B cell (primary cell): ENCODE data around the gene UBE2R2. TPM values are rescaled to one million over a fixed set of nuclear protein-coding genes. Genes with fewer than 3 reads are reported as not detected.

Experiments
- ATAC-seq: fragments of 200-7000 bp; cut with Tn5 transposase; one replicate; pipeline ENCODE4 v1.10.0; 2021; ENCODE audit warnings: low read depth, mild to moderate bottlenecking, moderate number of reproducible peaks, moderate library complexity
- CTCF ChIA-PET: fragments of 350-600 bp; sonication (Branson Sonifier 250); formaldehyde crosslinking; loops from one replicate; lab custom pipeline; 2021; ENCODE audit warnings: antibody characterized with exemption, inconsistent platforms; lab: Charles Lee
- POLR2A ChIA-PET: fragments of 350-600 bp; sonication (Branson Sonifier 250); formaldehyde crosslinking; loops from one replicate; lab custom pipeline; 2021; ENCODE audit warnings: antibody characterized with exemption; lab: Charles Lee
- DNase-seq: peaks from one replicate; pipeline ENCODE4 v3.0.0; 2013
- H2AFZ ChIP-seq: 2 replicates; pipeline ENCODE4 v1.6.1; 2012; ENCODE audit warnings: mild to moderate bottlenecking, low read depth, low read length; ENCODE audit not compliant: insufficient read depth, poor library complexity, severe bottlenecking
- H3K27ac ChIP-seq, 2 donors: 1 replicate in 1 of 2; 2 replicates in 1 of 2; pipeline ENCODE4 v1.5.1; 2012 to 2013; ENCODE audit warnings: low read length in 2 of 2, mild to moderate bottlenecking in 2 of 2, moderate library complexity in 1 of 2
- H3K27me3 ChIP-seq, 4 experiments: fragments of 200-600 bp in 1 of 4; sonication (generic) in 1 of 4; replicated peaks in 1 of 4; 1 replicate in 2 of 4; 2 replicates in 2 of 4; pipeline versions ENCODE4 v1.6.1 to v1.7.0; 2013 to 2016; ENCODE audit warnings: low read length in 3 of 4, mild to moderate bottlenecking in 2 of 4, mixed read lengths in 1 of 4, moderate library complexity in 1 of 4; ENCODE audit not compliant: insufficient read depth in 4 of 4, control insufficient read depth in 3 of 4; ENCODE audit errors: control extremely low read depth in 1 of 4
- H3K36me3 ChIP-seq, 2 experiments: replicated peaks in 1 of 2; 1 replicate in 1 of 2; 2 replicates in 1 of 2; pipeline versions ENCODE4 v1.6.1 to v1.7.1; 2013; ENCODE audit warnings: low read length in 1 of 2; ENCODE audit not compliant: insufficient read depth in 2 of 2, control insufficient read depth in 1 of 2; ENCODE audit errors: control extremely low read depth in 1 of 2, extremely low read depth in 1 of 2
- H3K4me1 ChIP-seq, 2 donors: fragments of 200-600 bp in 1 of 2; sonication (generic) in 1 of 2; 1 replicate in 1 of 2; 2 replicates in 1 of 2; pipeline versions ENCODE4 v1.5.1 to v1.6.1; 2013 to 2017; ENCODE audit warnings: low read length in 2 of 2; ENCODE audit not compliant: control insufficient read depth in 2 of 2, insufficient read depth in 2 of 2
- H3K4me2 ChIP-seq: replicated peaks from 2 replicates; pipeline ENCODE3; 2012; ENCODE audit warnings: mild to moderate bottlenecking, low read depth, low read length; ENCODE audit not compliant: poor library complexity, severe bottlenecking
- H3K4me3 ChIP-seq, 5 experiments: fragments of 200-600 bp in 1 of 5; sonication (generic) in 1 of 5; 1 replicate in 3 of 5; 2 replicates in 2 of 5; pipeline versions ENCODE4 v1.5.1 to v1.7.0; 2011 to 2016; ENCODE audit warnings: low read length in 4 of 5, mild to moderate bottlenecking in 4 of 5, low read depth in 2 of 5, control low read depth in 1 of 5, moderate library complexity in 1 of 5; ENCODE audit not compliant: insufficient read depth in 1 of 5; ENCODE audit errors: control extremely low read depth in 1 of 5, extremely low read depth in 1 of 5
- H3K79me2 ChIP-seq: fragments of 200-600 bp; sonication (generic); one replicate; pipeline ENCODE4 v1.6.0; 2016; ENCODE audit warnings: low read length; ENCODE audit not compliant: control insufficient read depth, insufficient read depth
- H3K9ac ChIP-seq: fragments of 200-600 bp; sonication (generic); 2 replicates; pipeline ENCODE4 v1.6.1; 2017; ENCODE audit warnings: mild to moderate bottlenecking, low read length, moderate library complexity
- H3K9me3 ChIP-seq, 3 donors: one replicate each; pipeline versions ENCODE4 v1.6.1 to v1.7.1; 2013; ENCODE audit warnings: low read length in 2 of 3; ENCODE audit not compliant: control insufficient read depth in 2 of 3, insufficient read depth in 1 of 3; ENCODE audit errors: control extremely low read depth in 1 of 3
- H4K20me1 ChIP-seq: 2 replicates; pipeline ENCODE4 v1.6.0; 2012; ENCODE audit warnings: mild to moderate bottlenecking, low read length; ENCODE audit not compliant: insufficient read depth, control insufficient read depth, poor library complexity, severe bottlenecking
- H3K27ac Mint-ChIP-seq: one replicate; pipeline ENCODE4 v1.8.0; 2021; ENCODE audit warnings: mixed read lengths
- H3K27me3 Mint-ChIP-seq: one replicate; pipeline ENCODE4 v1.8.0; 2021; ENCODE audit warnings: mixed read lengths
- H3K4me1 Mint-ChIP-seq: one replicate; pipeline ENCODE4 v1.8.0; 2021; ENCODE audit warnings: mixed read lengths
- H3K4me3 Mint-ChIP-seq: one replicate; pipeline ENCODE4 v1.8.0; 2021; ENCODE audit warnings: mixed read lengths
- H3K9me3 Mint-ChIP-seq: one replicate; pipeline ENCODE4 v1.8.0; 2022; ENCODE audit warnings: mixed read lengths; ENCODE audit not compliant: insufficient read depth
- EZH2 ChIP-seq: IDR thresholded peaks from 2 replicates; pipeline ENCODE4 v1.6.1; 2012; ENCODE audit warnings: borderline replicate concordance, low read depth, mild to moderate bottlenecking, moderate library complexity, low read length; ENCODE audit not compliant: insufficient read depth, poor library complexity, severe bottlenecking
- WGBS: methylation state at CpG from one replicate; pipeline ENCODE4 v1.1.5; 2013; ENCODE audit warnings: missing lambda C conversion rate; ENCODE audit not compliant: insufficient coverage; 5-methylcytosine and 5-hydroxymethylcytosine counted together
- intact Hi-C: fragments of 100-400 bp; cut with micrococcal nuclease; formaldehyde crosslinking; loops from one replicate; pipeline ENCODE4 v1.10.0; 2022
- polyA plus RNA-seq: library from polyadenylated mRNA; depleted of rRNA; stranded (reverse); fragments of >200 nt; gene quantifications from 2 replicates; pipeline ENCODE4 v1.2.3, GENCODE V29; 2012
- total RNA-seq, 2 donors: library from RNA; stranded (reverse); fragments of 120-200 nt in 1 of 2; gene quantifications; 1 replicate in 1 of 2; 2 replicates in 1 of 2; pipeline versions ENCODE4 v1.2.3 to v1.2.4, GENCODE V29; 2013 to 2022
- TF ChIP-seq, protein P1 (sequence below): fragments of 200-600 bp; IDR thresholded peaks from one replicate; pipeline ENCODE4 v1.8.0; 2022; ENCODE audit warnings: antibody characterized with exemption, mild to moderate bottlenecking

UBE2R2 gene
- total and polyA plus RNA-seq, 2 donors (not counting 1 experiment from before 2014, with no cell fraction given) = 18.9 to 48.8 TPM

DNA sequence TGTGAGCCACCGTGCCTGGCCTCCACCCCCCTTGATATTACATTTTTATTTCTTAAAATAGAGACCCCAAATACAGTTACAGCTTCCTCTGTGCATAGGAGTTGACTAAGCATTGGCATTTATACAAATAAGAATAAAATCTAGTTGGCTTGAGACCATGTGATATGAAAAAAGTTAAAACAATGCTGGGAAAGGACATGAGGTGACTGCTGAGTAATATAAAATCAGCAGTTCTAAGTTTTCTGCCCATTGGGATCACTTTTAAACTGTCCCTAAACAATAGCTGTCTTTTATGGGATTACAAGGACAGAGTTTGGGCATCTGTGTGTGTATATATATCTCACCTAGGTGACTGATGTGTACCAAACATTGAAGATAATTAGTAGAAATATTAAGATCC is 96.6 kb downstream of the UBE2R2 start:
- no peak overlapping the region for H3K9ac ChIP-seq
- peaks cover 16% of the 10 kb centered on the region for H4K20me1 ChIP-seq
- CTCF ChIA-PET = no interaction called here
- H3K4me3 ChIP-seq = no peak overlapping the region
- H2AFZ ChIP-seq = no peak overlapping the region
- Mint-ChIP-seq H3K4me3 (no peak overlapping the region), H3K9me3 (no peaks in the 10 kb centered on the region), H3K27me3 (no peaks in the 10 kb centered on the region), H3K27ac (no peak overlapping the region), H3K4me1 (no peaks in the 10 kb centered on the region)
- ATAC-seq = no peak
- no CpG with 5 or more reads among the region's 1 CpG for WGBS
- H3K27ac ChIP-seq = no peak overlapping the region
- H3K4me1 ChIP-seq = no peaks in the 10 kb centered on the region
- TF ChIP-seq EZH2 = no peak
- TF ChIP-seq, protein P1, sequence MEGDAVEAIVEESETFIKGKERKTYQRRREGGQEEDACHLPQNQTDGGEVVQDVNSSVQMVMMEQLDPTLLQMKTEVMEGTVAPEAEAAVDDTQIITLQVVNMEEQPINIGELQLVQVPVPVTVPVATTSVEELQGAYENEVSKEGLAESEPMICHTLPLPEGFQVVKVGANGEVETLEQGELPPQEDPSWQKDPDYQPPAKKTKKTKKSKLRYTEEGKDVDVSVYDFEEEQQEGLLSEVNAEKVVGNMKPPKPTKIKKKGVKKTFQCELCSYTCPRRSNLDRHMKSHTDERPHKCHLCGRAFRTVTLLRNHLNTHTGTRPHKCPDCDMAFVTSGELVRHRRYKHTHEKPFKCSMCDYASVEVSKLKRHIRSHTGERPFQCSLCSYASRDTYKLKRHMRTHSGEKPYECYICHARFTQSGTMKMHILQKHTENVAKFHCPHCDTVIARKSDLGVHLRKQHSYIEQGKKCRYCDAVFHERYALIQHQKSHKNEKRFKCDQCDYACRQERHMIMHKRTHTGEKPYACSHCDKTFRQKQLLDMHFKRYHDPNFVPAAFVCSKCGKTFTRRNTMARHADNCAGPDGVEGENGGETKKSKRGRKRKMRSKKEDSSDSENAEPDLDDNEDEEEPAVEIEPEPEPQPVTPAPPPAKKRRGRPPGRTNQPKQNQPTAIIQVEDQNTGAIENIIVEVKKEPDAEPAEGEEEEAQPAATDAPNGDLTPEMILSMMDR = no peak
- peaks cover 11 to 50% of the 10 kb centered on the region in 2 experiments for H3K36me3 ChIP-seq
- H3K9me3 ChIP-seq = no peaks in the 10 kb centered on the region
- H3K27me3 ChIP-seq = no peaks in the 10 kb centered on the region
- H3K4me2 ChIP-seq = no peak overlapping the region
- intact Hi-C loops = no loop called here
- POLR2A ChIA-PET = no interaction called here
- peaks cover 12% of the 10 kb centered on the region for H3K79me2 ChIP-seq
- no peak for DNase-seq

DNA sequence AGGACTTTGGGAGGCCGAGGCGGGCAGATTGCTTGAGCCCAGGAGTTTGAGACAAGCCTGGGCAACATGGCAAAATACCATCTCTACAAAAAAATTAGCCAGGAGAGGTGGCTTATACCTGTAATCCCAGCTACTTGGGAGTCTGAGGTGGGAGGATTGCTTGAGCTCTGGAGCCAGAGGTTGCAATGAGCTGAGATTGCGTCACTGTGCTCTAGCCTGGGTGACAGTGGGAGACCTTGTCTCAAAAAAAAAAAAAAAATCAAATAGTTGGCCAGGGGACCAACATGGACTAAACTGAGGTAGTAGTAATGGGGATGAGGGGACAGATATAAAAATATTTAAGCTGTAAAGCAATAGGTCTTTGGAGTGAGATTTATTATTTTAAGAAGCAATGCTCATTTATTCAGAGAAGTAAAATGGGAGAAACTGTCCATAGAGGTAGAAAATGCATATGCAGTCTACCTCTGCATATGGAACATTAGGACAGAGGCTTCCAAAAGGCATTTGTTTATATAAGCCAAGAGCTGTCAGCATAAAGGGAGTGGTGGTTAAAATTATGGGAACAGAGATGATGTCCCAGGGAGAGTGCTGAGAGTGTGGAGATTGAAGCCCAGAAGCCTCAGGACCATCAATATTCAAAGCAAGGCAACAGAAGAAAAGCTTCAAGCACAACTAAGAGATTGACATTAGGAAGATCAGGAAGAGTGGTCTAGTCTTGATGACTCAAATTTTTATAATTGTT is 98.1 kb downstream of the UBE2R2 start:
- H3K79me2 ChIP-seq = peaks cover 6% of the 10 kb centered on the region
- DNase-seq = no peak
- no peaks in the 10 kb centered on the region for H3K4me1 ChIP-seq
- no peaks in the 10 kb centered on the region for H3K9me3 Mint-ChIP-seq
- peaks cover 7% of the 10 kb centered on the region for H4K20me1 ChIP-seq
- H3K4me2 ChIP-seq = no peak overlapping the region
- TF ChIP-seq, protein P1 = no peak
- no peak for TF ChIP-seq EZH2
- intact Hi-C loops = no loop called here
- no peak overlapping the region for H3K4me3 ChIP-seq
- POLR2A ChIA-PET = no interaction called here
- 100% methylated on average over 3 of the region's 3 CpGs for WGBS
- no peaks in the 10 kb centered on the region for H3K27me3 Mint-ChIP-seq
- H3K4me1 Mint-ChIP-seq = no peaks in the 10 kb centered on the region
- H3K36me3 ChIP-seq = peaks cover 11 to 58% of the 10 kb centered on the region in 2 experiments
- H3K27me3 ChIP-seq = no peaks in the 10 kb centered on the region
- no peaks in the 10 kb centered on the region for H3K9me3 ChIP-seq
- ATAC-seq = no peak
- no peak overlapping the region for H3K4me3 Mint-ChIP-seq
- no peak overlapping the region for H3K27ac ChIP-seq
- H3K27ac Mint-ChIP-seq = no peak overlapping the region
- no peak overlapping the region for H2AFZ ChIP-seq
- CTCF ChIA-PET = interaction anchor here (0.8 to 0.9 kb wide), 2 partner anchors 10 to 31 kb away, joined by 4 read pairs; no protein-coding TSS in a partner anchor
- no peak overlapping the region for H3K9ac ChIP-seq
